Nephron progenitor cell (in vitro differentiated cells): ENCODE measurements around the gene ELP1.
"Not testable (repeated sequence)": the region's sequence is repeated elsewhere in the genome, so short reads cannot be mapped to it uniquely, and the experiment has no call there.

ENCODE experiments used
- DNase-seq: peaks from one replicate; pipeline ENCODE4 v3.0.0; 2021
- H3K27ac Mint-ChIP-seq: 2 replicates; pipeline ENCODE4 v1.8.0; 2021; ENCODE audit warnings: mild to moderate bottlenecking, moderate library complexity, mixed read lengths
- H3K27me3 Mint-ChIP-seq: 2 replicates; pipeline ENCODE4 v1.8.0; 2021; ENCODE audit warnings: mild to moderate bottlenecking, low read depth, mixed read lengths; ENCODE audit not compliant: poor library complexity
- H3K36me3 Mint-ChIP-seq: 2 replicates; pipeline ENCODE4 v1.8.0; 2021; ENCODE audit warnings: low read depth, mixed read lengths
- H3K4me1 Mint-ChIP-seq: 2 replicates; pipeline ENCODE4 v1.8.0; 2021; ENCODE audit warnings: mixed read lengths
- H3K4me3 Mint-ChIP-seq: 2 replicates; pipeline ENCODE4 v1.8.0; 2021; ENCODE audit warnings: mild to moderate bottlenecking, moderate library complexity, mixed read lengths
- H3K9me3 Mint-ChIP-seq: 2 replicates; pipeline ENCODE4 v1.8.0; 2021; ENCODE audit warnings: mild to moderate bottlenecking, moderate library complexity, mixed read lengths
- TF ChIP-seq, protein P1 (sequence below): fragments of 200-600 bp; sonication (generic); IDR thresholded peaks from 2 replicates; pipeline ENCODE4 v1.5.0; 2021; ENCODE audit warnings: antibody characterized with exemption

The ELP1 gene

DNA sequence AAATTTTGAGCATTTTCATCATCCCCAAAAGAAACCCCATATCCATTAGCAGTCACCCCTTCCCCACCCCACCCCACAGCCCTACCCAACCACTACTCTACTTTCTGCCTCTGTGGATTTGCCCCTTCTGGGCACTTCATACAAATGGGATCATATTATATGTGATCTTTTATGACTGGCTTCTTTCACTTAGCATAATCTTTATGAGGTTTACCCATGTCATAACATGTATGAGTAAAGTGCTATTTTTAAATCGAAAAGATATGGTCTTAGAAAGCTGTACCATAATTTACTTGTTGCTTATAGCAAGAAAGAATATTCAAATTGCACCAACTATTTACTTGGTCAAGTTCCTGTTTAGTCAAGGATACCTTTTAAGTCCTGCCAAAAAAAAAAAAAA lies 12.7 kb downstream of the ELP1 start:
- TF ChIP-seq, protein P1, sequence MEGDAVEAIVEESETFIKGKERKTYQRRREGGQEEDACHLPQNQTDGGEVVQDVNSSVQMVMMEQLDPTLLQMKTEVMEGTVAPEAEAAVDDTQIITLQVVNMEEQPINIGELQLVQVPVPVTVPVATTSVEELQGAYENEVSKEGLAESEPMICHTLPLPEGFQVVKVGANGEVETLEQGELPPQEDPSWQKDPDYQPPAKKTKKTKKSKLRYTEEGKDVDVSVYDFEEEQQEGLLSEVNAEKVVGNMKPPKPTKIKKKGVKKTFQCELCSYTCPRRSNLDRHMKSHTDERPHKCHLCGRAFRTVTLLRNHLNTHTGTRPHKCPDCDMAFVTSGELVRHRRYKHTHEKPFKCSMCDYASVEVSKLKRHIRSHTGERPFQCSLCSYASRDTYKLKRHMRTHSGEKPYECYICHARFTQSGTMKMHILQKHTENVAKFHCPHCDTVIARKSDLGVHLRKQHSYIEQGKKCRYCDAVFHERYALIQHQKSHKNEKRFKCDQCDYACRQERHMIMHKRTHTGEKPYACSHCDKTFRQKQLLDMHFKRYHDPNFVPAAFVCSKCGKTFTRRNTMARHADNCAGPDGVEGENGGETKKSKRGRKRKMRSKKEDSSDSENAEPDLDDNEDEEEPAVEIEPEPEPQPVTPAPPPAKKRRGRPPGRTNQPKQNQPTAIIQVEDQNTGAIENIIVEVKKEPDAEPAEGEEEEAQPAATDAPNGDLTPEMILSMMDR: no peak
- no peaks in the 10 kb centered on the region for H3K27me3 Mint-ChIP-seq
- H3K27ac Mint-ChIP-seq: no peak overlapping the region
- no peak for DNase-seq
- H3K4me1 Mint-ChIP-seq: no peaks in the 10 kb centered on the region
- no peak overlapping the region for H3K4me3 Mint-ChIP-seq
- peaks cover 56% of the 10 kb centered on the region for H3K36me3 Mint-ChIP-seq
- H3K9me3 Mint-ChIP-seq: no peaks in the 10 kb centered on the region

DNA sequence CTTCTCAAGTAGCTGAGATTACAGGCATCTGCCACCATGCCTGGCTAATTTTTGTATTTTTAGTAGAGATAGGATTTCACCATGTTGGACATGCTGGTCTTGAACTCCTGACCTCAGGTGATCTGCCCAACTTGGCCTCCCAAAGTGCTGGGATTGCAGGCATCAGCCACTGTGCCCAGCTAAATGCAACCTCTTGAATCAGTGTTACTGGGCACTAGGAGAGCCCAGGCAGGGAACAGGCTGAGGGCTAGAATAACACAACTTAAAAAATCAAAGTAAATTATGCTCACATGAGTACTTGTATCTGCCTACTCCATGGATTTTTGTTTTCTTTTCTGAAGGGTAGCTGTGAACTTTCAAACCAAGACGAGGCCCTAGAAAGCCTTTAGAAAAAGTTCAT lies 13.5 kb downstream of the ELP1 start:
- not testable (repeated sequence) for H3K4me1 Mint-ChIP-seq, H3K4me3 Mint-ChIP-seq, H3K27ac Mint-ChIP-seq, H3K27me3 Mint-ChIP-seq, H3K9me3 Mint-ChIP-seq, DNase-seq
- H3K36me3 Mint-ChIP-seq: peaks cover 58% of the 10 kb centered on the region

DNA sequence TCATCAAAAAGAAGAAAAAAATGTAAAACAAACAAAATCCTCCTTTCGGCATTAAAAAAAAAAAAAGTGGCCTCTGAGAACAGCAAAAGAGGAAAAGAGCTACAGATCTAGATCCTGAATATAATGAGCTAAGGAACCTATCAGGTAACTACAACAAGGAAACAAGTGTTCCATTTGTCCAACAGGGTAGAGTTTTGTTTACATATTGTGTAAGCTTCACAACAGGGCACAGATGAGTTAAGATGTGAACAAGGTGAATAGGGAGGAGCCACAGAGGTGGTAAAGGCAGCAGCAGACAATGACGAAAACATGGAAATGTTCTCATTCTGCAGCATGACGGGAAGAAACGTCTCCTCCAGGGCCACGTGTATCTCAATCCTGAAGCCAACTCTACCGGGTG lies 14.4 kb downstream of the ELP1 start:
- H3K36me3 Mint-ChIP-seq: peaks cover 58% of the 10 kb centered on the region
- H3K27me3 Mint-ChIP-seq: no peaks in the 10 kb centered on the region
- H3K27ac Mint-ChIP-seq: no peak overlapping the region
- H3K4me1 Mint-ChIP-seq: no peaks in the 10 kb centered on the region
- TF ChIP-seq, protein P1: no peak
- H3K9me3 Mint-ChIP-seq: no peaks in the 10 kb centered on the region
- DNase-seq: no peak
- no peak overlapping the region for H3K4me3 Mint-ChIP-seq

DNA sequence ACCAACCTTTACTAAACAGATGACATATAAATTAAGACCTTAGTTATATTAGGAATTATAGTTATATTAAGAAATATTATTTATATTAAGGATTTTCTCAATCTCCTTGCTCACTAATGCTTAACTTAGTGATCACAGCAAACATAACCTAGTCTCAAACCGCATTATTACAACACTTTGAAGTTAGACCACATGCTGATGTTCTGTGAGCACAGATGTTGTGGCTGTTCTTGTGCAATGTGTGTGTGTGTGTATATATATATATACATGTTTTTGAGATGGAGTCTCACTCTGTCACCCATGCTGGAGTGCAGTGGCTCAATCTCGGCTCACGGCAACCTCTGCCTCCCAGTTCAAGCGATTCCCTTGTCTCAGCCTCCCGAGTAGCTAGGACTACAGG lies 20.5 kb downstream of the ELP1 start:
- H3K4me3 Mint-ChIP-seq: no peak overlapping the region
- TF ChIP-seq, protein P1: no peak
- H3K4me1 Mint-ChIP-seq: no peaks in the 10 kb centered on the region
- no peak for DNase-seq
- peaks cover 69% of the 10 kb centered on the region for H3K36me3 Mint-ChIP-seq
- H3K27ac Mint-ChIP-seq: no peak overlapping the region
- H3K9me3 Mint-ChIP-seq: no peaks in the 10 kb centered on the region
- H3K27me3 Mint-ChIP-seq: no peaks in the 10 kb centered on the region

DNA sequence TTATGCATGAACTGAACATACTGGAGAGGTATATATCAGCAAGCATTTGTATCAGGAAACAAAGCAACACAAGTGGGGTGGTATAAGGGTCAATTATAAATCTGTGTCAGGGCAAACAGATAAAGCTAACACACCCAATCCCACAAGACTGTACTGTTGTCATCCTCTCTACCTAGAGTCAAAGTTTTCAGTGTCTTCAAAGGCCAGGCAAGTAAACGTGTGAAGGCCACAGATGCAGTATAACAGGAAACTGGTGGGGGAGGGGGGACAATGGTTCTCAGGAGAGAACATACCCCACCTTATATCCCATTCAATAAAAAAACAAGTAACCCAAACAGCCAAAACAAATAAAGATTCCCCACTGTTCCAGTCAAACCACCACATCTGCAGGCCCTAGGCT lies 22.1 kb downstream of the ELP1 start:
- no peaks in the 10 kb centered on the region for H3K4me1 Mint-ChIP-seq
- DNase-seq: no peak
- H3K9me3 Mint-ChIP-seq: no peaks in the 10 kb centered on the region
- H3K4me3 Mint-ChIP-seq: no peak overlapping the region
- no peak overlapping the region for H3K27ac Mint-ChIP-seq
- TF ChIP-seq, protein P1: no peak
- no peaks in the 10 kb centered on the region for H3K27me3 Mint-ChIP-seq
- peaks cover 74% of the 10 kb centered on the region for H3K36me3 Mint-ChIP-seq

DNA sequence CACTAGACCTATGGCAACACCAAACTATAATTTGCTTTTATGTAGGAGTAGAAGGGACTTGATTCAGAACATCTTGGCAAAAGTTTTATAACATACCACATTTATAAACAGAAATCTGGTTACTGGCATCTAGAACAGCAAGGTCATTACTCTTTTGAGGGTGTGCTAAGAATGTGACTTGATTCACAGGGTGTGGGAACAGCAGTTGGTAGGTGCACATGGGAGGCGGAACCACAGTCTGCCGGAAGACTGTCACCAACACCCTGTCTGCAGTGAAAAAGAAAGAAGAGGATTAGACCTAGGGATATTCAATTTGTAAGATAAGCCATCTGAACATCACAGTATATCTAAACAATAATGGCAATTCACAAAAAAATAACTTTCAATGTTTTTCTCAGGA lies 23.0 kb downstream of the ELP1 start:
- TF ChIP-seq, protein P1: no peak
- peaks cover 70% of the 10 kb centered on the region for H3K36me3 Mint-ChIP-seq

More for the DNA sequence above, 23.0 kb downstream of the ELP1 start:
- no peak for DNase-seq
- Mint-ChIP-seq H3K27ac (no peak overlapping the region), H3K4me3 (no peak overlapping the region), H3K9me3 (no peaks in the 10 kb centered on the region), H3K4me1 (no peaks in the 10 kb centered on the region), H3K27me3 (no peaks in the 10 kb centered on the region)
